ENCODE measurements around the gene TMEM163.

The TMEM163 gene

DNA sequence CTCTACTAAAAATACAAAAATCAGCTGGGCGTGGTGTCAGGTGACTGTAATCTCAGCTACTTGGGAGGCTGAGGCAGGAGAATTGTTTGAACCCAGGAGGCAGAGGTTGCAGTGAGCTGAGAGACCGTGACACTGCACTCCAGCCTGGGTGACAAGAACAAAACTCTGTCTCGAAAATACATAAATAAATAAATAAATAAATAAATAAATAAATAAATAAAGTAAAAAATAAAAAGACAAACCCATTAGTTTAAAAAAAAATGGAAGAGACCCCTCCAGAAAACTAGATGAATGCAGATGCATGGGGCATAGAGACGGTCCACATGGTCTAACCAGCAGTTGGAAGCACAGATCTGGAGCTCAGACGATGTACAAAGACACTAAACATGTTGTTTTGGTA lies 18.1 kb downstream of the TMEM163 start:
- no peak overlapping the region for H3K27ac ChIP-seq (ENCODE audit: low read depth in 2 of 2, low read length in 2 of 2)
- H3K4me1 ChIP-seq (ENCODE audit: control insufficient read depth in 2 of 2, insufficient read depth in 2 of 2, low read length in 2 of 2) = no peaks in the 10 kb centered on the region
- H3K27me3 ChIP-seq (ENCODE audit: control insufficient read depth in 2 of 2, insufficient read depth in 2 of 2, low read length in 2 of 2) = peaks cover 2 to 4% of the 10 kb centered on the region in 2 donors
- H3K36me3 ChIP-seq (ENCODE audit: control insufficient read depth in 2 of 2, insufficient read depth in 2 of 2, low read length in 2 of 2) = no peaks in the 10 kb centered on the region
- H3K9ac ChIP-seq (ENCODE audit: low read depth in 1 of 2, low read length in 2 of 2) = no peak overlapping the region
- H3K9me3 ChIP-seq (ENCODE audit: control insufficient read depth in 2 of 2, low read length in 2 of 2) = no peaks in the 10 kb centered on the region
- no peak overlapping the region for H3K4me3 ChIP-seq (ENCODE audit: low read length in 2 of 2)

DNA sequence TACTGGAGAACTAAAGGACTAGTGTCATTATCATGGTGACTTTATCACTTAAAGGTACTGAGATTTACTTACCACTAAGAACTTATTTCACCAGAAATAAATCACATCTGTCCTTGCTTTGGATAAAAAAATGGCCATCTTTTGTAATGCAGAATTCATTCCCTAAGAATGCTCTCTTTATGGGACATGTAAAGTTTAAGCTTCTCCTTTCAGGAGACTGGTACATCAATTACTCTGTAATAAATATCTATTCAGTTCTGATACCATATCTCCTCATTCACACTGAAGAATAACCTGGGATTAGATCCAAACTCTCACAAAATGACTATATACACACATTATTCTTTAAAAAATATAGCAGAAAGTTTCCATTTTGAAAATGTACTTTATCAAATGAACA lies 24.4 kb downstream of the TMEM163 start:
- Histone ChIP-seq H3K9ac (ENCODE audit: low read depth in 1 of 2, low read length in 2 of 2) (no peak overlapping the region), H3K9me3 (ENCODE audit: control insufficient read depth in 2 of 2, low read length in 2 of 2) (no peaks in the 10 kb centered on the region), H3K4me3 (ENCODE audit: low read length in 2 of 2) (no peak overlapping the region), H3K4me1 (ENCODE audit: control insufficient read depth in 2 of 2, insufficient read depth in 2 of 2, low read length in 2 of 2) (no peaks in the 10 kb centered on the region), H3K36me3 (ENCODE audit: control insufficient read depth in 2 of 2, insufficient read depth in 2 of 2, low read length in 2 of 2) (no peaks in the 10 kb centered on the region), H3K27me3 (ENCODE audit: control insufficient read depth in 2 of 2, insufficient read depth in 2 of 2, low read length in 2 of 2) (no peaks in the 10 kb centered on the region), H3K27ac (ENCODE audit: low read depth in 2 of 2, low read length in 2 of 2) (no peak overlapping the region)

GRCh38 chr2:134693359-134694330 lies 25.2 kb downstream of the TMEM163 start:
- Histone ChIP-seq H3K4me3 (ENCODE audit: low read length in 2 of 2) (no peak overlapping the region), H3K36me3 (ENCODE audit: control insufficient read depth in 2 of 2, insufficient read depth in 2 of 2, low read length in 2 of 2) (no peaks in the 10 kb centered on the region), H3K4me1 (ENCODE audit: control insufficient read depth in 2 of 2, insufficient read depth in 2 of 2, low read length in 2 of 2) (no peaks in the 10 kb centered on the region), H3K27ac (ENCODE audit: low read depth in 2 of 2, low read length in 2 of 2) (no peak overlapping the region), H3K9ac (ENCODE audit: low read depth in 1 of 2, low read length in 2 of 2) (no peak overlapping the region), H3K9me3 (ENCODE audit: control insufficient read depth in 2 of 2, low read length in 2 of 2) (no peaks in the 10 kb centered on the region), H3K27me3 (ENCODE audit: control insufficient read depth in 2 of 2, insufficient read depth in 2 of 2, low read length in 2 of 2) (no peaks in the 10 kb centered on the region)

GRCh38 chr2:134692499-134692898 lies 26.3 kb downstream of the TMEM163 start:
- no peaks in the 10 kb centered on the region for H3K27me3 ChIP-seq (ENCODE audit: control insufficient read depth in 2 of 2, insufficient read depth in 2 of 2, low read length in 2 of 2)
- no peaks in the 10 kb centered on the region for H3K4me1 ChIP-seq (ENCODE audit: control insufficient read depth in 2 of 2, insufficient read depth in 2 of 2, low read length in 2 of 2)
- no peak overlapping the region for H3K27ac ChIP-seq (ENCODE audit: low read depth in 2 of 2, low read length in 2 of 2)
- no peaks in the 10 kb centered on the region for H3K36me3 ChIP-seq (ENCODE audit: control insufficient read depth in 2 of 2, insufficient read depth in 2 of 2, low read length in 2 of 2)
- H3K9me3 ChIP-seq (ENCODE audit: control insufficient read depth in 2 of 2, low read length in 2 of 2) = no peaks in the 10 kb centered on the region
- no peak overlapping the region for H3K4me3 ChIP-seq (ENCODE audit: low read length in 2 of 2)
- no peak overlapping the region for H3K9ac ChIP-seq (ENCODE audit: low read depth in 1 of 2, low read length in 2 of 2)

DNA sequence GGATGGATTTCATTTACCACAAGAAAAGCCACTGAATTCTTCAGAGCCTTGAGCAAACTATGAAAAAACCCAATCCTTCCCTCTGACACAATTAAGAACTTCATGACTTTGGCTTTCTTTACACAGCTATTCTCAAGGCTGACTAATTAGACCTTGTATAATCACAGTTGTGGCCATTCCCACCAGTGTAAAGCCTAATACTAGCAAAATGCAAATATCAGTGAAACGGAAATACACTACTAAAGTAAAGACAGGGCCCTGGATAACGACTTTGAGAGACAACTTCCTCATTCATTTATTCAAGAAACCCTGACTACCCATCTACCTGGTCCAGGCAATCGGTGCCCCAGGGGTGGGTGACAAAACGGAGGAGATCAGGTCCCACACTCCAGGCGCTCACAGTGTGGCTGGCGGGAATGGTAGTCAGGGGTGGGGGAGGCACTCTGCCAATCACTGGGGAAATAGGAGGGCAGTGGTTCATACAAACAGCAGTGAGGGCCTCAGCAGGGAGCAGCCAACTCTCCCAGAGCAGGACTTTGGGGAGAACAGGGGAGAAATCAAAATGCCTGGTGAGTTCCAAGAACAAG lies 28.1 kb downstream of the TMEM163 start:
- Histone ChIP-seq H3K9ac (ENCODE audit: low read depth in 1 of 2, low read length in 2 of 2) (no peak overlapping the region), H3K36me3 (ENCODE audit: control insufficient read depth in 2 of 2, insufficient read depth in 2 of 2, low read length in 2 of 2) (no peaks in the 10 kb centered on the region), H3K4me1 (ENCODE audit: control insufficient read depth in 2 of 2, insufficient read depth in 2 of 2, low read length in 2 of 2) (no peaks in the 10 kb centered on the region), H3K27me3 (ENCODE audit: control insufficient read depth in 2 of 2, insufficient read depth in 2 of 2, low read length in 2 of 2) (no peaks in the 10 kb centered on the region), H3K4me3 (ENCODE audit: low read length in 2 of 2) (no peak overlapping the region), H3K9me3 (ENCODE audit: control insufficient read depth in 2 of 2, low read length in 2 of 2) (no peaks in the 10 kb centered on the region), H3K27ac (ENCODE audit: low read depth in 2 of 2, low read length in 2 of 2) (no peak overlapping the region)

DNA sequence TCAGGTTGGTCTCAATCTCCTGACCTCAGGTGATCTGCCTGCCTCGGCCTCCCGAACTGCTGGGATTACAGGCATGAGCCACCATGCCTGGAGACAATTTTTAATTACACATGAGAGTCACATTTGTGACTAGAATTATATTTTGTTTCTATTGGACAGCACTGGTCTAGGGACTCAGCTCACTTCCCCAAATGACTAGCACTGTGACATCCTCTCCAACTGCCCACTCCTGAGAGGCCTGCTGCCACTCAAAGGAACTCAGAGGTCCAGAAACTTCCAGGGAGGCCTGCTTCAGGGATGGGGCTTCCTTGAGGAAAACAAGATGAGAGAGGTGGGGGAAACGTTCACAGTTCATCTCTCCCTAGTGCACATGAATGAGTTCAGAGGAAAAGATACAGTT lies 29.5 kb downstream of the TMEM163 start:
- H3K9ac ChIP-seq (ENCODE audit: low read depth in 1 of 2, low read length in 2 of 2) = no peak overlapping the region
- no peaks in the 10 kb centered on the region for H3K9me3 ChIP-seq (ENCODE audit: control insufficient read depth in 2 of 2, low read length in 2 of 2)
- H3K4me3 ChIP-seq (ENCODE audit: low read length in 2 of 2) = no peak overlapping the region
- H3K27me3 ChIP-seq (ENCODE audit: control insufficient read depth in 2 of 2, insufficient read depth in 2 of 2, low read length in 2 of 2) = no peaks in the 10 kb centered on the region
- H3K36me3 ChIP-seq (ENCODE audit: control insufficient read depth in 2 of 2, insufficient read depth in 2 of 2, low read length in 2 of 2) = no peaks in the 10 kb centered on the region
- no peak overlapping the region for H3K27ac ChIP-seq (ENCODE audit: low read depth in 2 of 2, low read length in 2 of 2)
- H3K4me1 ChIP-seq (ENCODE audit: control insufficient read depth in 2 of 2, insufficient read depth in 2 of 2, low read length in 2 of 2) = no peaks in the 10 kb centered on the region

DNA sequence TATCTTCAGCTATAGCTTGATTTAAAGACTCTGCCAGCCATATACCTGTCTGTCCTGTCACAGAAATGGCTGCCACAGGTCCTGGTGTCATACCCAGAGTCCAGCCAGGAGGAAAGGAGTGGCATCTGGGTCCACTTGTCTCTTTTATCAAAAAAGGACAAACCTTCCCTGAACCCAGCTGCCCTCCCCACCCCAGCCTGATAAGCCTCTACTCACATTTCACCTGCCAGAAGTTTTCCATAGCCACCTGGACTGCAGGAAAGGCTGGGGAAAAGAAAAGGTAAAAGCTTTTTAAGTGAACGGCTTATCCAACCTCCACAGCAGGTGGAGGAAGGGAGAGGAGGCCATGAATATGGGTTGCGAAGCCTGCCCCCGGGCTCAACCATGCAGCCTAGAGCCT lies 32.8 kb downstream of the TMEM163 start:
- H3K9ac ChIP-seq (ENCODE audit: low read depth in 1 of 2, low read length in 2 of 2) = no peak overlapping the region
- no peaks in the 10 kb centered on the region for H3K36me3 ChIP-seq (ENCODE audit: control insufficient read depth in 2 of 2, insufficient read depth in 2 of 2, low read length in 2 of 2)
- H3K9me3 ChIP-seq (ENCODE audit: control insufficient read depth in 2 of 2, low read length in 2 of 2) = no peaks in the 10 kb centered on the region
- H3K27ac ChIP-seq (ENCODE audit: low read depth in 2 of 2, low read length in 2 of 2) = no peak overlapping the region
- no peak overlapping the region for H3K4me3 ChIP-seq (ENCODE audit: low read length in 2 of 2)
- H3K4me1 ChIP-seq (ENCODE audit: control insufficient read depth in 2 of 2, insufficient read depth in 2 of 2, low read length in 2 of 2) = no peaks in the 10 kb centered on the region
- H3K27me3 ChIP-seq (ENCODE audit: control insufficient read depth in 2 of 2, insufficient read depth in 2 of 2, low read length in 2 of 2) = no peaks in the 10 kb centered on the region

DNA sequence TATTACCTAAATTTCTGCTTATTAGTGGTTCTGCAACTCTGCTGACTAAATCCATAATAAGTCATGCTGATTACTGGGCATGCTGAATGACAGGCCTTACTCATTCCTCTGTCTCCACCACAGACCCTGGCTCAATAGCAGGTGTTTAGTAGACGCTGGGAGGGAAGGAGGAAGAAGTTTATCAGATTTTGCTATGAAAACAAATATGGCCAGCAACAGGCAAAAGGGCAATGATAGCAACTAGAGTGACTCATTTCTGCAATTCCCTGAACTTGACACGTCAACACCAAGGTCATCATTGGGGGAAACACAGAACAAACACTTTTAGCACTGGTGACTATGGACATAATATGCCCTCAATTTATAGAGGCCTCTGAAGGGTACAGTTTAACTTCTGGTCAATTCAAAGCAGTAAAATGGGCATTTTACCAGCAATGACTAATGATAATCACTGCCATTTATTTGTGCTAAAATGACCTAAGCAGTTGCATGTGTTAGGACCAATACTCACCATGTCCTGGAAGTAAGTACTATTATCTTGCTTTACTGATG lies 35.2 kb downstream of the TMEM163 start:
- Histone ChIP-seq H3K9ac (ENCODE audit: low read depth in 1 of 2, low read length in 2 of 2) (no peak overlapping the region), H3K4me3 (ENCODE audit: low read length in 2 of 2) (no peak overlapping the region), H3K4me1 (ENCODE audit: control insufficient read depth in 2 of 2, insufficient read depth in 2 of 2, low read length in 2 of 2) (no peaks in the 10 kb centered on the region), H3K9me3 (ENCODE audit: control insufficient read depth in 2 of 2, low read length in 2 of 2) (no peaks in the 10 kb centered on the region), H3K27me3 (ENCODE audit: control insufficient read depth in 2 of 2, insufficient read depth in 2 of 2, low read length in 2 of 2) (no peaks in the 10 kb centered on the region), H3K27ac (ENCODE audit: low read depth in 2 of 2, low read length in 2 of 2) (no peak overlapping the region), H3K36me3 (ENCODE audit: control insufficient read depth in 2 of 2, insufficient read depth in 2 of 2, low read length in 2 of 2) (no peaks in the 10 kb centered on the region)

DNA sequence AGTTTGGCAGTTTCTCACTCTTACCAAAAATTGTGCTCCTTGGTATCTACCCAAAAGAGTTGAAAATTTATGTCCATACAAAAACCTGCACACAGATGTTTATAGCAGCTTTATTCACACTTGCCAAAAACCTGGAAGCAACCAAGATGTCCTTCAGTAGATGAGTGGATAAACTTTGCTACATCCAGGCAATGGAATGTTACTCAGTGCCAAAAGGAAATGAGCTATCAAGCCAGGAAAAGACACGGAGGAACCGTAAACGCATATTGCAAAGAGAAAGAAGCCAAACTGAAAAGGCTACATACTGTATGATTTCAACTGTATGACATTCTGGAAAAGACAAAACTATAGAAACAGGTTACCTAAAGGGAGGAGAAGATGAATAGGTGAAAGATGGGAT lies 36.1 kb downstream of the TMEM163 start:
- Histone ChIP-seq H3K36me3 (ENCODE audit: control insufficient read depth in 2 of 2, insufficient read depth in 2 of 2, low read length in 2 of 2) (no peaks in the 10 kb centered on the region), H3K9ac (ENCODE audit: low read depth in 1 of 2, low read length in 2 of 2) (no peak overlapping the region), H3K9me3 (ENCODE audit: control insufficient read depth in 2 of 2, low read length in 2 of 2) (no peaks in the 10 kb centered on the region), H3K27ac (ENCODE audit: low read depth in 2 of 2, low read length in 2 of 2) (no peak overlapping the region), H3K27me3 (ENCODE audit: control insufficient read depth in 2 of 2, insufficient read depth in 2 of 2, low read length in 2 of 2) (no peaks in the 10 kb centered on the region), H3K4me1 (ENCODE audit: control insufficient read depth in 2 of 2, insufficient read depth in 2 of 2, low read length in 2 of 2) (no peaks in the 10 kb centered on the region), H3K4me3 (ENCODE audit: low read length in 2 of 2) (no peak overlapping the region)

GRCh38 chr2:134681201-134681600 lies 37.6 kb downstream of the TMEM163 start:
- Histone ChIP-seq H3K9me3 (ENCODE audit: control insufficient read depth in 2 of 2, low read length in 2 of 2) (no peaks in the 10 kb centered on the region), H3K36me3 (ENCODE audit: control insufficient read depth in 2 of 2, insufficient read depth in 2 of 2, low read length in 2 of 2) (no peaks in the 10 kb centered on the region)

More at GRCh38 chr2:134681201-134681600, 37.6 kb downstream of the TMEM163 start:
- H3K27me3 ChIP-seq (ENCODE audit: control insufficient read depth in 2 of 2, insufficient read depth in 2 of 2, low read length in 2 of 2) = no peaks in the 10 kb centered on the region
- no peak overlapping the region for H3K27ac ChIP-seq (ENCODE audit: low read depth in 2 of 2, low read length in 2 of 2)
- H3K4me3 ChIP-seq (ENCODE audit: low read length in 2 of 2) = no peak overlapping the region
- no peaks in the 10 kb centered on the region for H3K4me1 ChIP-seq (ENCODE audit: control insufficient read depth in 2 of 2, insufficient read depth in 2 of 2, low read length in 2 of 2)
- no peak overlapping the region for H3K9ac ChIP-seq (ENCODE audit: low read depth in 1 of 2, low read length in 2 of 2)
